Mesenchymal stem cell (in vitro differentiated cells and primary cell): Measurements from ENCODE around the gene CCM2.

Experiments
- DNase-seq: peaks from one replicate; pipeline ENCODE4 v3.0.0-alpha.2; 2013
- H2AFZ ChIP-seq: one replicate; pipeline ENCODE4 v1.6.1; 2013; ENCODE audit warnings: low read depth, mild to moderate bottlenecking, control low read depth, inconsistent platforms, low read length, moderate library complexity
- H2AK5ac ChIP-seq: 2 replicates; pipeline ENCODE4 v1.6.1; 2013; ENCODE audit warnings: low read length, moderate library complexity, mild to moderate bottlenecking, inconsistent platforms; ENCODE audit not compliant: severe bottlenecking
- H2BK120ac ChIP-seq: one replicate; pipeline ENCODE4 v1.6.1; 2013; ENCODE audit warnings: low read depth, mild to moderate bottlenecking, inconsistent platforms, low read length, moderate library complexity
- H2BK12ac ChIP-seq, 2 experiments: one replicate each; pipeline ENCODE4 v1.6.1; 2013; ENCODE audit warnings: inconsistent platforms in 2 of 2, low read length in 2 of 2, mild to moderate bottlenecking in 2 of 2, moderate library complexity in 2 of 2, control low read depth in 1 of 2
- H2BK15ac ChIP-seq: one replicate; pipeline ENCODE4 v1.6.1; 2013; ENCODE audit warnings: mild to moderate bottlenecking, low read depth, inconsistent platforms; ENCODE audit not compliant: poor library complexity, severe bottlenecking
- H2BK5ac ChIP-seq: 2 replicates; pipeline ENCODE4 v1.6.1; 2013; ENCODE audit warnings: low read depth, mild to moderate bottlenecking, low read length, control low read depth, inconsistent platforms; ENCODE audit not compliant: poor library complexity, severe bottlenecking
- H3K14ac ChIP-seq, 2 experiments: one replicate each; pipeline ENCODE4 v1.6.1; 2013; ENCODE audit warnings: inconsistent platforms in 2 of 2, low read length in 2 of 2, control low read depth in 1 of 2, mild to moderate bottlenecking in 1 of 2, moderate library complexity in 1 of 2
- H3K18ac ChIP-seq, 2 experiments: one replicate each; pipeline ENCODE4 v1.6.1; 2013; ENCODE audit warnings: inconsistent platforms in 2 of 2, low read length in 2 of 2, control low read depth in 1 of 2, low read depth in 1 of 2, mild to moderate bottlenecking in 1 of 2
- H3K23ac ChIP-seq, 2 experiments: one replicate each; pipeline ENCODE4 v1.6.1; 2013; ENCODE audit warnings: inconsistent platforms in 2 of 2, low read length in 2 of 2, mild to moderate bottlenecking in 2 of 2, moderate library complexity in 2 of 2, control low read depth in 1 of 2
- H3K27ac ChIP-seq: 2 replicates; pipeline ENCODE4 v1.5.1; 2013; ENCODE audit warnings: mild to moderate bottlenecking, moderate library complexity, low read length, control low read depth, inconsistent platforms; ENCODE audit not compliant: poor library complexity, severe bottlenecking
- H3K27me3 ChIP-seq, 2 experiments: 2 replicates each; pipeline versions ENCODE4 v1.6.1 to v1.7.0; 2013; ENCODE audit warnings: low read length in 2 of 2, mild to moderate bottlenecking in 2 of 2, moderate library complexity in 2 of 2, control low read depth in 1 of 2, inconsistent platforms in 1 of 2; ENCODE audit not compliant: control insufficient read depth in 1 of 2, insufficient read depth in 1 of 2
- H3K36me3 ChIP-seq, 2 experiments: 2 replicates each; pipeline versions ENCODE4 v1.6.1 to v1.7.0; 2013; ENCODE audit warnings: low read length in 2 of 2, control low read depth in 1 of 2, inconsistent platforms in 1 of 2, low read depth in 1 of 2, mild to moderate bottlenecking in 1 of 2; ENCODE audit not compliant: insufficient read depth in 2 of 2, control insufficient read depth in 1 of 2
- H3K4ac ChIP-seq, 2 experiments: one replicate each; pipeline ENCODE4 v1.6.1; 2013; ENCODE audit warnings: inconsistent platforms in 2 of 2, low read length in 2 of 2, mild to moderate bottlenecking in 2 of 2, moderate library complexity in 2 of 2, control low read depth in 1 of 2, low read depth in 1 of 2
- H3K4me1 ChIP-seq: 2 replicates; pipeline ENCODE4 v1.6.1; 2013; ENCODE audit warnings: low read depth, low read length, control low read depth; ENCODE audit not compliant: control insufficient read depth, insufficient read depth
- H3K4me2 ChIP-seq: 2 replicates; pipeline ENCODE4 v1.6.1; 2013; ENCODE audit warnings: low read length, mild to moderate bottlenecking, inconsistent platforms; ENCODE audit not compliant: poor library complexity, severe bottlenecking
- H3K4me3 ChIP-seq, 2 experiments: 2 replicates each; pipeline versions ENCODE4 v1.5.1 to v1.7.0; 2013; ENCODE audit warnings: low read length in 2 of 2, mild to moderate bottlenecking in 2 of 2, control low read depth in 1 of 2, low read depth in 1 of 2; ENCODE audit not compliant: insufficient read depth in 1 of 2
- H3K79me1 ChIP-seq: replicated peaks from 2 replicates; pipeline ENCODE4 v1.6.1; 2013; ENCODE audit warnings: mild to moderate bottlenecking, control low read depth, low read length, inconsistent platforms; ENCODE audit not compliant: poor library complexity, severe bottlenecking
- H3K9ac ChIP-seq: 2 replicates; pipeline ENCODE4 v1.7.0; 2013; ENCODE audit warnings: mild to moderate bottlenecking, low read length, moderate library complexity
- H3K9me3 ChIP-seq: 2 replicates; pipeline ENCODE4 v1.7.0; 2013; ENCODE audit warnings: mild to moderate bottlenecking, low read length; ENCODE audit not compliant: control insufficient read depth
- H4K8ac ChIP-seq: one replicate; pipeline ENCODE4 v1.6.1; 2013; ENCODE audit warnings: inconsistent platforms, mild to moderate bottlenecking, low read length, moderate library complexity
- H4K91ac ChIP-seq: one replicate; pipeline ENCODE4 v1.6.1; 2013; ENCODE audit warnings: mild to moderate bottlenecking, low read length, inconsistent platforms
- WGBS: methylation state at CpG from one replicate; pipeline ENCODE4 v1.1.7; 2013; ENCODE audit warnings: mixed read lengths; 5-methylcytosine and 5-hydroxymethylcytosine counted together

The CCM2 gene

DNA sequence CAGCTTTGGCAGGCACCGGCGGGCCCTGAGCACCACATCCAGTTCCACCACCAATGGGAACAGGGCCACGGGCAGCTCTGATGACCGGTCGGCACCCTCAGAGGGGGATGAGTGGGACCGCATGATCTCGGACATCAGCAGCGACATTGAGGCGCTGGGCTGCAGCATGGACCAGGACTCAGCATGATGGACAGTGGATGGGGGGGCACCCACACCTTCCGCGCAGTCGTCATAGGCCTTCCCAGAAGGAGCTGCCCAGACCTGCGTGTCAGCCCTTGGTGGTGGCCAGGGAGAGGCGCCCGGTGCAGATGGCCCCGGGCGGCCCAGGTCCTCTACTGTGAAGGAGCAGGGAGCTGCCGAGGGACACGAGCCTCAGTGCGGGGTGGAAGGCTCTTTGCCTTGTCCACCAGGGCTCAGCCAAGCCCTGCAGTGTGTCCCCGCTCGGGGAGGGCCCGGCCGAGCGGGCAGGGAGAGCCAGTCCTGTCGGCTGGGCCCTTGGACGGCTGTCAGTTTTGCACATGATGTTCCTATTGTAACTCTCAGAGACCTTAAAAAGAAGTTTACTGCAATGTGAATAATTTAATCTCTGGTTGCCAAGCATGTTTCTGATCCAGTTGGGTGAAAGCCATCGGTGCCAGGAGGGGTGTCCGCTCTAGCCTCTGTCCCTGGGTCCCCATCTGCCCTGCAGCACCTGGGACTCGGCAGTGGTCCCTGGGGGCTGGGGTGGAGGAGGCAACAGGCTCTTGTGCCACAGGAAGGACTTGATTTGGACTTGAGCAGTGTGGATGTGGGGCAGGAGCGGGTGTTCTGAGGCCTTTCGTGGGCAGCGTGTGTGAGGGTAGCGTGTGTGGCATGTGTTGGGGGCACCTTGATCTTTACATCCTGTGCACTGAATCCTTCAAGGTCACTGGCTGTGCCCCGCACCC lies 76.1 kb downstream of the CCM2 start:
- no peaks in the 10 kb centered on the region for H3K9me3 ChIP-seq
- no peak overlapping the region for H3K9ac ChIP-seq
- H4K8ac ChIP-seq: no peak overlapping the region
- H2AK5ac ChIP-seq: no peak overlapping the region
- H3K4ac ChIP-seq: no peak overlapping the region
- no peak overlapping the region for H3K4me3 ChIP-seq
- peaks cover 70 to 77% of the 10 kb centered on the region in 2 experiments for H3K36me3 ChIP-seq
- H3K79me1 ChIP-seq: peaks cover 24% of the 10 kb centered on the region
- no peak overlapping the region for H3K27ac ChIP-seq
- H2BK12ac ChIP-seq: no peak overlapping the region
- H3K4me2 ChIP-seq: no peak overlapping the region
- H3K4me1 ChIP-seq: peaks cover 5% of the 10 kb centered on the region
- 97% methylated on average over 30 of the region's 35 CpGs for WGBS
- H2BK5ac ChIP-seq: no peak overlapping the region
- H3K23ac ChIP-seq: no peak overlapping the region
- no peak overlapping the region for H3K14ac ChIP-seq
- no peaks in the 10 kb centered on the region for H3K27me3 ChIP-seq
- DNase-seq: no peak
- H3K18ac ChIP-seq: no peak overlapping the region
- H2AFZ ChIP-seq: no peak overlapping the region
- no peak overlapping the region for H4K91ac ChIP-seq
- no peak overlapping the region for H2BK120ac ChIP-seq
- H2BK15ac ChIP-seq: no peak overlapping the region

DNA sequence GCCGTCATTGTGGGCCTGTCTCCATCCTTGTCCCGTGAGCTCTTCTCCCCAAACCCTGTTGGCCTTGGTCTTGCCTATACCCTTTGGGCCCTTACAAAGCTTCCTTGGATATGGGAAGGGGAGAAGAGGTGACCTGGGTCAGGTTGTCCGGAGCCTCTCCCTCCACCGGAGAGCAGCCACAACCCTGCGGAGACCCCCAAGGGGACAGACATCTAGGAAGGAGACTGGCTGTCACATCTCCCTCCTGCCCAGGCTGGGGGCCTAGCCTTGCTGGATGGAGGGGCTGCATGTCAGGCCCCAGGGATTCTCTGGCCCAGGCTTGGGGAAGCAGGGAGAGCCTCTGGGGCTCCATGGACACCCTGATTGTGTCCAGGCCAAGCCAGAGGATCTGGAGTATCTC lies 76.9 kb downstream of the CCM2 start:
- Histone ChIP-seq H4K8ac (no peak overlapping the region), H3K23ac (no peak overlapping the region), H3K4ac (no peak overlapping the region), H3K36me3 (peaks cover 62 to 83% of the 10 kb centered on the region in 2 experiments), H3K4me2 (no peak overlapping the region), H2AK5ac (no peak overlapping the region), H3K9ac (no peak overlapping the region), H3K4me3 (no peak overlapping the region), H3K27ac (no peak overlapping the region), H2BK12ac (no peak overlapping the region), H3K27me3 (no peaks in the 10 kb centered on the region), H3K79me1 (peaks cover 18% of the 10 kb centered on the region), H2BK5ac (no peak overlapping the region), H3K4me1 (peaks cover 6% of the 10 kb centered on the region), H2BK15ac (no peak overlapping the region), H3K14ac (no peak overlapping the region), H4K91ac (no peak overlapping the region), H2AFZ (no peak overlapping the region), H3K9me3 (no peaks in the 10 kb centered on the region), H2BK120ac (no peak overlapping the region), H3K18ac (no peak overlapping the region)
- over 99% methylated on average over 5 of the region's 5 CpGs for WGBS
- DNase-seq: no peak

DNA sequence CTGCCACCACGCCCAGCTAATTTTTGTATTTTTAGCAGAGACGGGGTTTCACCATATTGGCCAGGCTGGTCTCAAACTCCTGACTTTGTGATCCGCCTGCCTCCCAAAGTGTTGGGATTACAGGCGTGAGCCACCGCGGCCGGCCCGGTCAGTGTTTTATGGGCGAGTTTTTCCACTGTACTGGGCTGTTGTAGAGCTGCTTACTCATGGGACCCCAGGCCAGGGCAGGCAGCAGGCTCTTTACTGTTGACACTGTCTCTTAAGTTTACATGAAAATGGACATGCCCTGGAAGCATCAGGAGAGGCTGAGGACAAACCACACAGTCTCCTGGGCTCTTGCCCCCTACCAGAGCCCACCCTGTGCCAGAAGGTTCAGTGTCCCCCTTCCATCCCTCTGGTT lies 77.6 kb downstream of the CCM2 start:
- no peak overlapping the region for H3K18ac ChIP-seq
- no peaks in the 10 kb centered on the region for H3K27me3 ChIP-seq
- H3K4me2 ChIP-seq: no peak overlapping the region
- H2AFZ ChIP-seq: no peak overlapping the region
- H3K23ac ChIP-seq: no peak overlapping the region
- H3K9me3 ChIP-seq: no peaks in the 10 kb centered on the region
- H2BK5ac ChIP-seq: no peak overlapping the region
- H3K9ac ChIP-seq: no peak overlapping the region
- H3K79me1 ChIP-seq: peaks cover 14% of the 10 kb centered on the region
- no peak overlapping the region for H2AK5ac ChIP-seq
- WGBS: 94% methylated on average over 9 of the region's 9 CpGs
- H2BK120ac ChIP-seq: no peak overlapping the region
- no peak overlapping the region for H3K14ac ChIP-seq
- H3K36me3 ChIP-seq: peaks cover 56 to 80% of the 10 kb centered on the region in 2 experiments
- no peak overlapping the region for H4K91ac ChIP-seq
- no peak overlapping the region for H2BK15ac ChIP-seq
- H3K4me1 ChIP-seq: peaks cover 10% of the 10 kb centered on the region
- H3K4ac ChIP-seq: no peak overlapping the region
- no peak overlapping the region for H3K27ac ChIP-seq
- no peak overlapping the region for H2BK12ac ChIP-seq
- H4K8ac ChIP-seq: no peak overlapping the region
- DNase-seq: no peak
- no peak overlapping the region for H3K4me3 ChIP-seq

- H2AFZ ChIP-seq: no peak overlapping the region
- WGBS: 93% methylated on average over 8 of the region's 8 CpGs
- no peak overlapping the region for H2BK15ac ChIP-seq
- H2BK120ac ChIP-seq: no peak overlapping the region
- H4K8ac ChIP-seq: no peak overlapping the region
- peaks cover 50 to 79% of the 10 kb centered on the region in 2 experiments for H3K36me3 ChIP-seq
- no peaks in the 10 kb centered on the region for H3K27me3 ChIP-seq
- H3K4me3 ChIP-seq: no peak overlapping the region
- H3K4me1 ChIP-seq: peaks cover 11% of the 10 kb centered on the region
- no peak overlapping the region for H3K4me2 ChIP-seq
- H2BK12ac ChIP-seq: no peak overlapping the region
- no peak overlapping the region for H2BK5ac ChIP-seq
- H3K9ac ChIP-seq: no peak overlapping the region
- H3K79me1 ChIP-seq: peaks cover 11% of the 10 kb centered on the region
- no peak overlapping the region for H3K23ac ChIP-seq
- H3K27ac ChIP-seq: no peak overlapping the region
- no peak for DNase-seq
- H3K14ac ChIP-seq: no peak overlapping the region
- H3K18ac ChIP-seq: no peak overlapping the region
- no peaks in the 10 kb centered on the region for H3K9me3 ChIP-seq
- no peak overlapping the region for H4K91ac ChIP-seq
- no peak overlapping the region for H3K4ac ChIP-seq
- no peak overlapping the region for H2AK5ac ChIP-seq
Observed at GRCh38 chr7:45078125-45078681, 78.2 kb downstream of the CCM2 start.
